Measurements from ENCODE around the gene EIF3L. TPM values are rescaled to one million over a fixed set of nuclear protein-coding genes. Genes with fewer than 3 reads are reported as not detected.

EIF3L gene
- total and polyA plus RNA-seq, 2 donors (not counting 3 experiments of a cell fraction or from before 2014, with no cell fraction given): 479 to 601 TPM

- Histone ChIP-seq H3K9ac (replicated peaks; ENCODE audit: extremely low read depth, insufficient read depth, low read length) (no peak overlapping the region), H3K4me1 (ENCODE audit: control insufficient read depth, extremely low read depth, insufficient read depth, low read length) (no peaks in the 10 kb centered on the region), H3K4me2 (ENCODE audit: insufficient read depth, low read length) (no peak overlapping the region), H3K27ac (ENCODE audit: insufficient read depth, low read depth, low read length) (no peak overlapping the region), H3K27me3 (ENCODE audit: control insufficient read depth in 2 of 2, insufficient read depth in 2 of 2, low read length in 2 of 2) (no peaks in the 10 kb centered on the region), H3K79me2 (ENCODE audit: control insufficient read depth, insufficient read depth, low read length) (no peaks in the 10 kb centered on the region), H3K4me3 (replicated peaks in 1 of 3; ENCODE audit: insufficient read depth in 1 of 3, low read depth in 1 of 3, low read length in 3 of 3) (no peak overlapping the region), H3K9me1 (replicated peaks; ENCODE audit: control insufficient read depth, extremely low read depth, insufficient read depth, low read length) (no peaks in the 10 kb centered on the region), H3K36me3 (ENCODE audit: control insufficient read depth in 2 of 2, extremely low read depth in 1 of 2, insufficient read depth in 2 of 2, low read length in 2 of 2) (peaks cover 2 to 33% of the 10 kb centered on the region in 2 experiments), H3K9me3 (replicated peaks; ENCODE audit: control insufficient read depth, insufficient read depth, low read length) (no peaks in the 10 kb centered on the region), H2AFZ (ENCODE audit: low read depth, low read length) (no peak overlapping the region), H4K20me1 (replicated peaks; ENCODE audit: control insufficient read depth, extremely low read depth, insufficient read depth, low read length) (no peaks in the 10 kb centered on the region)
- POLR2A ChIA-PET: interaction anchor here (0.5 kb wide), 1 partner anchor 38 kb away, joined by 4 read pairs; no protein-coding TSS in a partner anchor
- intact Hi-C loops (cut with micrococcal nuclease): no loop called here
- no TSS peak for BruUV-seq (replicated peaks)
- DNase-seq (ENCODE audit: low read depth, low spot score) (no peak), FAIRE-seq (no peak)
- dilution Hi-C loops (cut with MboI; ENCODE audit: extremely low pct_ligation_motif_present, low sequenced_read_pairs): no loop called here
- TF ChIP-seq POLR2AphosphoS5 (IDR thresholded peaks at IDR 0.05; ENCODE audit: insufficient read depth, low read depth, low read length) (no peak), MYC (IDR thresholded peaks at IDR 0.05; ENCODE audit: low read depth, low read length) (no peak), JUN (IDR thresholded peaks at IDR 0.05; ENCODE audit: borderline replicate concordance, insufficient read depth, insufficient read length, low read depth) (no peak), EZH2 (IDR thresholded peaks at IDR 0.05; ENCODE audit: borderline replicate concordance, low read depth, low read length, severe bottlenecking) (no peak), CTCF (IDR thresholded peaks at IDR 0.05; ENCODE audit: extremely low read depth in 1 of 2, insufficient read depth in 1 of 2, low read depth in 1 of 2, low read length in 2 of 2) (no peak), GATA2 (IDR thresholded peaks at IDR 0.05; ENCODE audit: insufficient read depth, insufficient read length, low read depth, low read length) (no peak), MAX (IDR thresholded peaks at IDR 0.05; ENCODE audit: insufficient read depth, insufficient read length) (no peak), POLR2A (IDR thresholded peaks at IDR 0.05; ENCODE audit: low read depth, low read length) (no peak), FOS (IDR thresholded peaks at IDR 0.05; ENCODE audit: borderline replicate concordance, insufficient read depth, low read length) (no peak)
- CTCF ChIA-PET: interaction anchor here (1.2 kb wide), 1 partner anchor 53 kb away, joined by 3 read pairs; no protein-coding TSS in a partner anchor
These were observed 67.1 kb downstream of the EIF3L start for GRCh38 chr22:37916311-37916710.

All from endothelial cell of umbilical vein (primary cell).